Panc1 (cell line): ENCODE measurements around the gene CSMD2. TPM values are rescaled to one million over a fixed set of nuclear protein-coding genes. Genes with fewer than 3 reads are reported as not detected.

Experiments
- ATAC-seq: fragments of 200-7000 bp; cut with Tn5 transposase; 2 replicates; pipeline ENCODE4 v1.9.1; 2020; ENCODE audit warnings: mild to moderate bottlenecking, moderate library complexity
- BruUV-seq: library from RNA; stranded (reverse); fragments of 400-500 nt; replicated peaks from 2 replicates; lab custom pipeline; 2021; lab: Mats Ljungman, UMichigan
- CTCF ChIA-PET: fragments of 300-600 bp; sonication (Branson Sonifier 250); formaldehyde crosslinking; loops from one replicate; lab custom pipeline; 2022; ENCODE audit warnings: antibody characterized with exemption; lab: Charles Lee
- POLR2A ChIA-PET: fragments of 300-600 bp; sonication (Branson Sonifier 250); formaldehyde crosslinking; loops from one replicate; lab custom pipeline; 2022; ENCODE audit warnings: antibody characterized with exemption; lab: Charles Lee
- DNase-seq: peaks from one replicate; pipeline ENCODE4 v3.0.0-alpha.2; 2010; ENCODE audit warnings: low read depth, low spot score
- H3K27ac ChIP-seq: 2 replicates; pipeline ENCODE4 v1.5.1; 2011; ENCODE audit warnings: mild to moderate bottlenecking, low read length, inconsistent platforms
- H3K27me3 ChIP-seq: fragments of 200-500 bp; sonication (Bioruptor generic); 2 replicates; pipeline ENCODE4 v1.6.0; 2014; ENCODE audit warnings: low read length, inconsistent platforms; ENCODE audit not compliant: control insufficient read depth, insufficient read depth
- H3K36me3 ChIP-seq: fragments of 200-500 bp; sonication (Bioruptor generic); 2 replicates; pipeline ENCODE4 v1.5.1; 2014; ENCODE audit warnings: inconsistent platforms, mild to moderate bottlenecking, low read length, moderate library complexity; ENCODE audit not compliant: control insufficient read depth, insufficient read depth
- H3K4me1 ChIP-seq: 2 replicates; pipeline ENCODE4 v1.5.1; 2011; ENCODE audit warnings: inconsistent platforms, mild to moderate bottlenecking, low read length, moderate library complexity; ENCODE audit not compliant: control insufficient read depth, insufficient read depth
- H3K4me3 ChIP-seq, 2 experiments: 2 replicates each; pipeline ENCODE4 v1.5.1; 2011 to 2012; ENCODE audit warnings: low read depth in 2 of 2, low read length in 2 of 2, mild to moderate bottlenecking in 2 of 2, inconsistent platforms in 1 of 2, moderate library complexity in 1 of 2
- H3K9me3 ChIP-seq: fragments of 200-500 bp; sonication (Bioruptor generic); 2 replicates; pipeline ENCODE4 v1.5.1; 2014; ENCODE audit warnings: low read depth, mild to moderate bottlenecking, inconsistent platforms, low read length, moderate library complexity; ENCODE audit not compliant: control insufficient read depth, insufficient read depth
- POLR2AphosphoS5 ChIP-seq: IDR thresholded peaks from 2 replicates; pipeline ENCODE4 v1.6.1; 2012; ENCODE audit warnings: mild to moderate bottlenecking, low read depth, low read length, moderate library complexity
- SIN3A ChIP-seq: IDR thresholded peaks from 2 replicates; pipeline ENCODE4 v1.6.1; 2012; ENCODE audit warnings: low read depth, mild to moderate bottlenecking, low read length, moderate library complexity, borderline replicate concordance; ENCODE audit not compliant: insufficient read depth
- TCF7L2 ChIP-seq: IDR thresholded peaks from 2 replicates; pipeline ENCODE4 v1.6.1; 2011; ENCODE audit warnings: mild to moderate bottlenecking, low read depth, low read length, inconsistent platforms
- in situ Hi-C: cut with HindIII; loops from 2 replicates; pipeline ENCODE4 v1.10.0; 2016; ENCODE audit warnings: low sequenced_read_pairs, low pct_unique_long_range_greater_than_20kb
- intact Hi-C: fragments of 100-400 bp; cut with micrococcal nuclease; formaldehyde crosslinking; loops from one replicate; pipeline ENCODE4 v1.10.0; 2022; ENCODE audit not compliant: unreplicated experiment
- total RNA-seq: library from RNA; stranded (reverse); gene quantifications from one replicate; pipeline ENCODE4 v1.2.1, GENCODE V29; 2021; ENCODE audit not compliant: unreplicated experiment
- TF ChIP-seq, protein P1 (sequence below): fragments of 450-650 bp; IDR thresholded peaks from 2 replicates; pipeline ENCODE4 v1.5.1; 2017; ENCODE audit warnings: mild to moderate bottlenecking
- TF ChIP-seq, protein P2 (sequence below), 2 experiments: IDR thresholded peaks; 2 replicates each; pipeline ENCODE4 v1.6.1; 2011 to 2012; ENCODE audit warnings: low read depth in 2 of 2, control low read depth in 1 of 2, low read length in 1 of 2, mild to moderate bottlenecking in 1 of 2, moderate library complexity in 1 of 2; ENCODE audit not compliant: insufficient read depth in 1 of 2

Gene CSMD2
- total RNA-seq, 1 experiment from 2014 or later, result not detected

DNA sequence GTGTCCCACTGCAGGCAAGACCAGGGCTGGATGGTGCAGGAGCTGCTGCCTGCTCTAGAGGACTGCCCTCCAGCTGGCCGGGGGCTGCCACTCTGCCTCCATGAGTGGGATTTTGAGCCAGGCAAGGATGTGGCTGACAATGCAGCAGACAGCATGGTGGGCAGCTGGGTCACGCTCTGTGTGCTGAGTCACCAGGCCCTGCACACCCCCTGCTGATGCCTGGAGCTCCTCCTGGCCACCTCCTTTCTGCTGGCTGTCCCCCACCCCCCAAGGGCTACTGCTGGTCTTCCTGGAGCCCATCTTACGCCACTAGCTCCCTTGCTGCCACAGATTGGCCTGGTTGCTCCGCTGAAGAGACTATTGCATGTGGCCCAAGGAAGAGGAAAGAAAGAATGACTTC, 696.5 kb downstream of the CSMD2 start:
- Histone ChIP-seq H3K9me3 (no peaks in the 10 kb centered on the region), H3K36me3 (peaks cover 4% of the 10 kb centered on the region; the same call in 1 of the 2 replicates), H3K4me3 (no peak overlapping the region), H3K27ac (no peak overlapping the region), H3K27me3 (no peaks in the 10 kb centered on the region), H3K4me1 (no peaks in the 10 kb centered on the region)
- DNase-seq (no peak), ATAC-seq (no peak)
- CTCF ChIA-PET, result interaction anchor here (0.6 to 0.9 kb wide), 2 partner anchors 13 to 132 kb away, joined by 3 to 5 read pairs; no protein-coding TSS in a partner anchor
- POLR2A ChIA-PET, result no interaction called here
- TF ChIP-seq, protein P1, sequence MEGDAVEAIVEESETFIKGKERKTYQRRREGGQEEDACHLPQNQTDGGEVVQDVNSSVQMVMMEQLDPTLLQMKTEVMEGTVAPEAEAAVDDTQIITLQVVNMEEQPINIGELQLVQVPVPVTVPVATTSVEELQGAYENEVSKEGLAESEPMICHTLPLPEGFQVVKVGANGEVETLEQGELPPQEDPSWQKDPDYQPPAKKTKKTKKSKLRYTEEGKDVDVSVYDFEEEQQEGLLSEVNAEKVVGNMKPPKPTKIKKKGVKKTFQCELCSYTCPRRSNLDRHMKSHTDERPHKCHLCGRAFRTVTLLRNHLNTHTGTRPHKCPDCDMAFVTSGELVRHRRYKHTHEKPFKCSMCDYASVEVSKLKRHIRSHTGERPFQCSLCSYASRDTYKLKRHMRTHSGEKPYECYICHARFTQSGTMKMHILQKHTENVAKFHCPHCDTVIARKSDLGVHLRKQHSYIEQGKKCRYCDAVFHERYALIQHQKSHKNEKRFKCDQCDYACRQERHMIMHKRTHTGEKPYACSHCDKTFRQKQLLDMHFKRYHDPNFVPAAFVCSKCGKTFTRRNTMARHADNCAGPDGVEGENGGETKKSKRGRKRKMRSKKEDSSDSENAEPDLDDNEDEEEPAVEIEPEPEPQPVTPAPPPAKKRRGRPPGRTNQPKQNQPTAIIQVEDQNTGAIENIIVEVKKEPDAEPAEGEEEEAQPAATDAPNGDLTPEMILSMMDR, result no peak
- no peak for TF ChIP-seq TCF7L2
- TF ChIP-seq POLR2AphosphoS5, result no peak
- TF ChIP-seq, protein P2, sequence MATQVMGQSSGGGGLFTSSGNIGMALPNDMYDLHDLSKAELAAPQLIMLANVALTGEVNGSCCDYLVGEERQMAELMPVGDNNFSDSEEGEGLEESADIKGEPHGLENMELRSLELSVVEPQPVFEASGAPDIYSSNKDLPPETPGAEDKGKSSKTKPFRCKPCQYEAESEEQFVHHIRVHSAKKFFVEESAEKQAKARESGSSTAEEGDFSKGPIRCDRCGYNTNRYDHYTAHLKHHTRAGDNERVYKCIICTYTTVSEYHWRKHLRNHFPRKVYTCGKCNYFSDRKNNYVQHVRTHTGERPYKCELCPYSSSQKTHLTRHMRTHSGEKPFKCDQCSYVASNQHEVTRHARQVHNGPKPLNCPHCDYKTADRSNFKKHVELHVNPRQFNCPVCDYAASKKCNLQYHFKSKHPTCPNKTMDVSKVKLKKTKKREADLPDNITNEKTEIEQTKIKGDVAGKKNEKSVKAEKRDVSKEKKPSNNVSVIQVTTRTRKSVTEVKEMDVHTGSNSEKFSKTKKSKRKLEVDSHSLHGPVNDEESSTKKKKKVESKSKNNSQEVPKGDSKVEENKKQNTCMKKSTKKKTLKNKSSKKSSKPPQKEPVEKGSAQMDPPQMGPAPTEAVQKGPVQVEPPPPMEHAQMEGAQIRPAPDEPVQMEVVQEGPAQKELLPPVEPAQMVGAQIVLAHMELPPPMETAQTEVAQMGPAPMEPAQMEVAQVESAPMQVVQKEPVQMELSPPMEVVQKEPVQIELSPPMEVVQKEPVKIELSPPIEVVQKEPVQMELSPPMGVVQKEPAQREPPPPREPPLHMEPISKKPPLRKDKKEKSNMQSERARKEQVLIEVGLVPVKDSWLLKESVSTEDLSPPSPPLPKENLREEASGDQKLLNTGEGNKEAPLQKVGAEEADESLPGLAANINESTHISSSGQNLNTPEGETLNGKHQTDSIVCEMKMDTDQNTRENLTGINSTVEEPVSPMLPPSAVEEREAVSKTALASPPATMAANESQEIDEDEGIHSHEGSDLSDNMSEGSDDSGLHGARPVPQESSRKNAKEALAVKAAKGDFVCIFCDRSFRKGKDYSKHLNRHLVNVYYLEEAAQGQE (IDR thresholded peaks at IDR 0.05; ENCODE audit: insufficient read depth in 1 of 2, low read depth in 2 of 2, low read length in 1 of 2), result no peak
- no peak for TF ChIP-seq SIN3A
- intact Hi-C loops, result no loop called here
- no TSS peak for BruUV-seq
- in situ Hi-C loops, result no loop called here

DNA sequence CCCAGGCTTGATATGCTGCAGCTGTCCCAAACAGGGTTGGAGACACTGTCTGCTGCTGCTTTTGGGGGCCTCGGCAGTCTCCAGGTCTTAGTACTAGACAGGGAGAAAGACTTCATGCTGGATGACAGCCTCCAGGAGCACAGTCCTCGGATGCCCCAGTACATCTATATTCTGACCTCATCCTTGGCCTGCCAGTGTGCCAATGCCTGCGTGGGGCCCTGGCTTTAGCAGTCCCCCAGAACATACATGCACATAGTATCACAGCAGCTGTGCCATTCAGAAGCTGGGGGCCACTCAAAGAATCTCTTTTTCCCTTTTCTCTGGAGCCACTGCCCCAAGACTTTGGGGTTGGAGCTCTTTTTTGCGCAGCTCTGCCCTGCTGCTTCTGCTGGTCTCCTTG, 697.0 kb downstream of the CSMD2 start:
- CTCF ChIA-PET, result interaction anchor here (0.9 kb wide), 1 partner anchor 131 kb away, joined by 3 read pairs; no protein-coding TSS in a partner anchor
- Histone ChIP-seq H3K4me1 (no peaks in the 10 kb centered on the region), H3K4me3 (no peak overlapping the region), H3K36me3 (peaks cover 3% of the 10 kb centered on the region; the same call in 1 of the 2 replicates), H3K27me3 (no peaks in the 10 kb centered on the region), H3K9me3 (no peaks in the 10 kb centered on the region), H3K27ac (no peak overlapping the region)
- POLR2A ChIA-PET, result no interaction called here
- TF ChIP-seq, protein P1, result no peak
- TF ChIP-seq TCF7L2, result no peak
- TF ChIP-seq, protein P2 (IDR thresholded peaks at IDR 0.05; ENCODE audit: insufficient read depth in 1 of 2, low read depth in 2 of 2, low read length in 1 of 2), result no peak
- no peak for DNase-seq
- no peak for ATAC-seq
- BruUV-seq, result no TSS peak
- intact Hi-C loops (no loop called here), in situ Hi-C loops (no loop called here)
